ENCODE results near the gene GNAZ. TPM values are rescaled to one million over a fixed set of nuclear protein-coding genes. Genes with fewer than 3 reads are reported as not detected.

The GNAZ gene
- 0.96 and 1.4 TPM in 2 replicates for total RNA-seq

DNA sequence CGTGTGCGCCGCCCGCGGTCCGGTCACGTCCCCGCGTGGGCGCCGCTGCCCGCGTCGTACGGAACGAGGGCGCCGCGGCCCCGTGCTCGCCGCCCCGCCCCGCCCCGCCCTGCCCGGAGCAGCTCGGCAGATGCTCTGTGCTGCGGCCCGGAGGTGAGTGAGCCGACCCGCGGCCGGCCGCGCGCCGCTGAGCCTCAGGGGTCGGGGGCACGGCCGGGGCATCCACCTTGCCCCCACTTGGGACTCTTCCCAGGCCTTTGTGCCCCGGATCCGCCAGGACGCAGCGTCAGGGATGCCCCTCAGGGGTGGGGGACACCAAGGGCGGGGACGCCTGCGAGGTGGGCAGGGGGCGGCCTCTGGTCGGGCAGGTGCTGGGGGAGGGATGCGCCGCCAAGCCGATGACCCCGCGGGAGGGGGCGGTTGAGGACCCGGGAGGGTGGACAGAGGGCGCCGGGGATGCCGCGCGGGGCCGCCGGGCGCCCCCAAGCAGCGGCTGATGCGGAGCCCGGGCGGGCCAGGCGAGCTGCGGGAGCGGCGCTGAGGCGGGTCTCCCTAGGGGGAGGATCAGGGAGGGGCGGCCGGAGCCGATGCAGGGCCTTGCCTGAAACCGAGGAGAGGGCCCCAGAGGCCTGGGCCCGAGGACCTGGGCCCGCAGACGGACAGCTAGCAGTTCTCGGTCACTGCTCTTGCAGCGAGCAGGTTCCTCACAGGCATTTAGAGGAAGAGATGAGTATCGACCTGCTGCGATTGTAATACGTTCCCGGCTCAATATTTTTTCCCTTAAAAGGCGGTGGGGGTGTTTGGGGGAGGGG is at the start of gene GNAZ:
Gene GNAZ, plus strand, starts transcription at position 102 of the 812 bp plus-strand sequence. CDS start 25,177 bp downstream, outside the sequence.

DNA sequence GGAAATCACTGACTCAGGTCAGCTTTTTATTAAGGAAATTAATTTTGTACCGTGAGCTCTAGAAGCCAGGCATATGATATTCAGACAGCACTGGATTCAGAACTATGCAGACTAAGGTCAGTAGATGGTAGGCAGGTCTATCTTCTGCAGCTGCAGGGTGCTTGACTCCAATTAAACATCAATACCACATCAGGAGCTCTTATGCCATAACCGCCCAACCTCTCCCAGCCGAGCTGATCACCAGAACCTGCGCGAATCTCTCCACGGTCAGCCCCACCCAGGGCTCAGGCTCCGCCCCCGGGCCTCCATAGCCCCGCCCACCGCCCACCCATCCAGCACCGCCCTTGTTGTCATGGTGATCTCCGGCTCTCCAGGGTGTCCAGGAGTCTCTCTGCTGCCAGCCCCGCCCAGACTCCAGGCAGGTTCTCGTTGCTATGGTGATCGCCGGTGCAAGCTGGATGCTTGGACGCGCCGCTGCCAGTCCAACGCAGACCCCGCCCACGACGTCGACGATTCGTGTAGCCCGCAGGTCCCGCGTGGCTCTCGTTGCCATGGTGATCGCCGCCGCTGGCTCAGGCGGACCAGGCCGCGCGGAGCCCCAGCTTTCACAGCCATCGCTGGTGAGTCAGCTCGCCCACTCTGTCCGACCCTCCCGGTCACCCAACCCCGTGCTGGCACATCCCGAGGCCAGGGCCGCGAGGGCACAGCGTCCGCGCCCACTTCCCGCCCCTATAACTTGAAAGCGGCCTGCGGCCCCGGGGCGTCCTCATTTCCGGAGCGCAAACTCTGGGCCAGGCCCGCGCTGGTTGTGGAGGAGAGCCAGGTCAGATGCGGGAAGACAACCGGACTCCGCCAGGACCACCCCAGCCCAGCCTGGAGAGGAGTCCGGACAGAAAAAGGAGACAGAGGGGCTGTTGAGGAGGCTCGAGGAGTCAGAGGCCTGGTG is 74.9 kb downstream of the GNAZ start, which contains the start of gene RAB36:
Gene RAB36, plus strand, starts transcription at position 546 of the 946 bp plus-strand sequence. CDS start 1,140 bp downstream, outside the sequence.

Other genes starting within 250 kb of the GNAZ start
- gene IGLL5, start 182.7 kb upstream of the GNAZ start, total RNA-seq, result not detected in 2 replicates
- gene RSPH14, start 71.5 kb downstream of the GNAZ start, total RNA-seq, result 0.85 TPM in 1 of 2 replicates, not detected in the other
- 1.1 and 3.3 TPM in 2 replicates for gene RAB36, start 75.0 kb downstream of the GNAZ start, total RNA-seq
- 25.7 and 47.2 TPM in 2 replicates for gene BCR, start 110.0 kb downstream of the GNAZ start, total RNA-seq